NCI-H2107 treated with DMSO at 0.1 percent for 48 hours (cell line): ENCODE data around the gene KLHL20.
"Not testable (repeated sequence)": the region's sequence is repeated elsewhere in the genome, so short reads cannot be mapped to it uniquely, and the experiment has no call there.

ENCODE experiments used
- DNase-seq: peaks from one replicate; lab custom pipeline; 2025; ENCODE audit not compliant: unreplicated experiment; lab: John Stamatoyannopoulos, UW

Gene KLHL20

GRCh38 chr1:173744651-173745050 lies 29.9 kb downstream of the KLHL20 start:
- no peak for DNase-seq

- no peak for DNase-seq
Measured at GRCh38 chr1:173749137-173749536, 34.4 kb downstream of the KLHL20 start.

- no peak for DNase-seq
Measured at GRCh38 chr1:173753830-173754229, 39.0 kb downstream of the KLHL20 start.

GRCh38 chr1:173757666-173758065 lies 42.9 kb downstream of the KLHL20 start:
- no peak for DNase-seq

DNA sequence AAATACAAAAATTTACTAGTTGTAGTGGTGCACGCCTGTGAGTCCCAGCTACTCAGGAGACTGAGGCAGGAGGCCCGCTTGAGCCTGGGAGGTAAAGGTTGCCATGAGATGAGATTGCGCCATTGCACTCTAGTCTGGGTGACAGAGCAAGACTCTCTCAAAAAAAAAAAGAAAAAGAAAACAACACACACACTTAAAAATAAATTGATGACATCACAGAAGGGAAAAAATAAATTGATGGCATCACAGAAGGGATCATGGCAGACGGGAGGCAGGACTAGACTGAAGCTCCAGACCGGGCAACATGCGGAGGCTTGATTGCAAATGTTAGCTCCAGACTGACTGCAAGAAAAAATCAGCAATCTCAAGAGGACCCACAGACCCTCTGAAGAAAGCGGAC lies 43.3 kb downstream of the KLHL20 start:
- no peak for DNase-seq

DNA sequence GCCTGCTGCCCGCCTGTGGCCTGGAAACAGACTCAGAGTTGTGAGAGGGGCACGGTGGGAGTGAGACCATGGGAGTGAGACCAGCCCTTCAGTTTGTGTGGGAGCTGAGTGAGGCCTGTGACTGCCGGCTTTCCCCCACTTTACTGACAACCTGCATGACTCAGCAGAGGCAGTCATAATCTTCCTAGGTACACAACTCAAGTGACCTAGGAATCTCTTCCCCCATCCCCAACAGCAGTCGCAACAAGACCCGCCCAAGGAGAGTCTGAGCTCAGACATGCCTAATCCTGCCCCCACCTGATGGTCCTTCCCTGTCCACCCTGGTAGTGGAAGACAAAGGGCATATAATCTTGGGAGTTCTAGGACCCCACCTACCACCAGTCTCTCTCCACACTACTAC lies 44.2 kb downstream of the KLHL20 start:
- no peak for DNase-seq

DNA sequence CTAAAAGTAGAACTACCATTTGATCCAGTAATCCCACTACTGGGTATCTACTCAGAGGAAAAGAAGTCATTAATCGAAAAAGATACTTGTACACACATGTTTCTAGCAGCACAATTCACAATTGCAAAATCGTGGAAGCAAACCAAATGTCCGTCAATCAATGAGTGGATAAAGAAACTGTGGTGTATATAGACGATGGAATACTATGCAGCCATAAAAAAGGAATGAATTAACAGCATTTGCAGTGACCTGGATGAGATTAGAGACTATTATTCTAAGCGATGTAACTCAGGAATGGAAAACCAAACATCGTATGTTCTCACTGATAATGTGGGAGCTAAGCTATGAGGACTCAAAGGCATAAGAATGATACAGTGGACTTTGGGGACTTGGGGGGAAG lies 49.5 kb downstream of the KLHL20 start:
- DNase-seq, result not testable (repeated sequence)

GRCh38 chr1:173768206-173768605 lies 53.4 kb downstream of the KLHL20 start:
- no peak for DNase-seq

DNA sequence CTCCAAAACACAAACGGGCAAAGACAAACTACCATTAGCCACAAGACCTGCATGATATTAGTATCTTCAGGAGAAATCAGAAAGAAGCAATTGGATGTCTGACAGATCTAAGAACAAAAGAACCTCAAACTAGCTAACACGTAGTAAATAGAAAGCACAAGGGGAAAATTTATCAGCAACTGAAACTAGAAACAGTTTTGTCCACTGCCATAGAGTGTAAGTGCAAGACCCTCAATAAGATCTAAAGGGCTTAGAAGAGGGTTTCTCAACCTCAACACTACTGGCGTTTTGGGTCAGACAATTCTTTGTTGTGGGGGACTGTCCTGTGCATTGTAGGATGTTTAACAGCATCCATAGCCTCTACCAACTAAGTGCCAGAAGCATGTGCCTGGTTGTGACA lies 54.0 kb downstream of the KLHL20 start:
- no peak for DNase-seq

GRCh38 chr1:173770330-173770729 lies 55.5 kb downstream of the KLHL20 start:
- not testable (repeated sequence) for DNase-seq

GRCh38 chr1:173771560-173771959 lies 56.8 kb downstream of the KLHL20 start:
- DNase-seq, result no peak

- no peak for DNase-seq
Measured at GRCh38 chr1:173775578-173776226, 60.9 kb downstream of the KLHL20 start.

GRCh38 chr1:173779936-173780335 lies 65.2 kb downstream of the KLHL20 start:
- no peak for DNase-seq

GRCh38 chr1:173784997-173785396 lies 70.2 kb downstream of the KLHL20 start:
- DNase-seq, result no peak

GRCh38 chr1:173789841-173790240 lies 75.1 kb downstream of the KLHL20 start:
- DNase-seq, result no peak

- DNase-seq, result no peak
Measured at GRCh38 chr1:173798078-173798477, 83.3 kb downstream of the KLHL20 start.

- DNase-seq, result not testable (repeated sequence)
Measured at GRCh38 chr1:173799995-173800394, 85.2 kb downstream of the KLHL20 start.

DNA sequence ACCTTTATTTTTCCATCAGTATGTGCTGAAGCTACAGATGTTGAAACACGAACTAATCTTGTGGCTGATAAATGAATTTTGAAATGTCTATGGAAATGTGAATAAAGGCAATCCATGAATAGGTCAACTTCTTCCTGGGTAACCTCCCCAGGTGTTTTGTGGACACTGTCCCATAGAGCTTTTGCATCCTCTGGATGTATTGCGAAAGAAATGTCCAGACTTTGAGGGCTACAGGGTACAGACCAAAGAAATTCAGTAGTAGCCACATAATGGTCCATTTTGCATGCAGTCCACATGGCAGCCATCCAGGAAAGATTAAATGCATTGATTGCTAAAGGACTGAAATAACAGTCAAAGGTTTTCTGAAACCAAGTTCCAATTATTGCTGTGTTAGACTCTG lies 88.2 kb downstream of the KLHL20 start:
- no peak for DNase-seq

DNA sequence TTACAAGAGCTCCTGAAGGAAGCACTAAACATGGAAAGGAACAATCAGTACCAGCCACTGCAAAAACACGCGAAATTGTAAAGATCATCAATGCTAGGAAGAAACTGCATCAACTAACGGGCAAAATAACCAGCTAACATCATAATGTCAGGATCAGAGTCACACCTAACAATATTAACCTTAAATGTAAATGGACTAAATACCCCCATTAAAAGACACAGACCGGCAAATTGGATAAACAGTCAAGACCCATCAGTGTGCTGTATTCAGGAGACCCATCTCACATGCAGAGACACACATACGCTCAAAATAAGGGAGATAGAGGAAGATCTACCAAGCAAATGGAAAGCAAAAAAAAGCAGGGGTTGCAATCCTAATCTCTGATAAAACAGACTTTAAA lies 98.9 kb downstream of the KLHL20 start:
- DNase-seq, result not testable (repeated sequence)

GRCh38 chr1:173818459-173818858 lies 103.7 kb downstream of the KLHL20 start:
- no peak for DNase-seq

- no peak for DNase-seq
Measured at GRCh38 chr1:173821680-173822079, 106.9 kb downstream of the KLHL20 start.

- no peak for DNase-seq
Measured at GRCh38 chr1:173823781-173824314, 109.1 kb downstream of the KLHL20 start.
